OCI-LY7 (cell line): ENCODE results near the gene COBLL1. TPM values are rescaled to one million over a fixed set of nuclear protein-coding genes. Genes with fewer than 3 reads are reported as not detected.

Experiments used
- BruUV-seq: library from RNA; stranded (reverse); fragments of 400-500 nt; replicated peaks from 2 replicates; lab custom pipeline; 2021; lab: Mats Ljungman, UMichigan
- CTCF ChIA-PET: fragments of 300-600 bp; sonication (Branson Sonifier 250); formaldehyde crosslinking; loops from one replicate; lab custom pipeline; 2022; ENCODE audit warnings: antibody characterized with exemption; ENCODE audit not compliant: unreplicated experiment; lab: Charles Lee
- POLR2A ChIA-PET: fragments of 300-600 bp; sonication (Branson Sonifier 250); formaldehyde crosslinking; loops from one replicate; lab custom pipeline; 2022; ENCODE audit warnings: antibody characterized with exemption; lab: Charles Lee
- DNase-seq: peaks from one replicate; pipeline ENCODE4 v3.0.0-alpha.2; 2015; ENCODE audit warnings: low spot score
- H2AFZ ChIP-seq: fragments of 200-600 bp; sonication (generic), shearing (Covaris generic); 2 replicates; pipeline ENCODE4 v1.6.1; 2014; ENCODE audit warnings: mild to moderate bottlenecking, antibody characterized with exemption, low read length, moderate library complexity
- H3K27ac ChIP-seq: fragments of 200-600 bp; sonication (generic); 2 replicates; pipeline ENCODE4 v1.5.1; 2014; ENCODE audit warnings: mixed run types, low read depth, mild to moderate bottlenecking, moderate library complexity, low read length, inconsistent platforms; ENCODE audit not compliant: poor library complexity, severe bottlenecking
- H3K36me3 ChIP-seq: fragments of 200-600 bp; sonication (generic); 2 replicates; pipeline ENCODE4 v1.6.1; 2014; ENCODE audit warnings: mild to moderate bottlenecking, antibody characterized with exemption, low read length, moderate library complexity, mixed read lengths; ENCODE audit not compliant: insufficient read depth
- H3K4me1 ChIP-seq: fragments of 200-600 bp; sonication (generic); 2 replicates; pipeline ENCODE4 v1.5.1; 2014; ENCODE audit warnings: mild to moderate bottlenecking, low read length; ENCODE audit not compliant: insufficient read depth, poor library complexity, severe bottlenecking
- H3K4me2 ChIP-seq: fragments of 200-600 bp; sonication (generic); 2 replicates; pipeline ENCODE4 v1.6.1; 2014; ENCODE audit warnings: mild to moderate bottlenecking, low read length
- H3K4me3 ChIP-seq: fragments of 200-600 bp; sonication (generic); 2 replicates; pipeline ENCODE4 v1.5.1; 2014; ENCODE audit warnings: mild to moderate bottlenecking, low read depth, low read length; ENCODE audit not compliant: poor library complexity, severe bottlenecking
- H3K79me2 ChIP-seq: fragments of 200-600 bp; sonication (generic); 2 replicates; pipeline ENCODE4 v1.6.1; 2016; ENCODE audit warnings: low read depth, mild to moderate bottlenecking, low read length, moderate library complexity, mixed read lengths; ENCODE audit not compliant: insufficient read depth
- H3K9me2 ChIP-seq: fragments of 200-600 bp; sonication (generic); 2 replicates; pipeline ENCODE4 v1.6.1; 2016; ENCODE audit warnings: mild to moderate bottlenecking, low read length, mixed read lengths; ENCODE audit not compliant: insufficient read depth
- H3K9me3 ChIP-seq: fragments of 200-600 bp; sonication (generic); 2 replicates; pipeline ENCODE4 v1.6.1; 2014; ENCODE audit warnings: mild to moderate bottlenecking, mixed run types, low read length, mixed read lengths
- H4K20me1 ChIP-seq: fragments of 200-600 bp; sonication (generic); 2 replicates; pipeline ENCODE4 v1.6.1; 2014; ENCODE audit warnings: mild to moderate bottlenecking, antibody characterized with exemption, low read length, moderate library complexity, mixed read lengths; ENCODE audit not compliant: insufficient read depth
- CTCF ChIP-seq: fragments of 200-600 bp; sonication (generic); conservative IDR thresholded peaks from 2 replicates; pipeline ENCODE4 v1.5.1; 2014; ENCODE audit warnings: mild to moderate bottlenecking, antibody characterized with exemption, low read length, moderate library complexity, mixed read lengths
- EZH2phosphoT487 ChIP-seq: fragments of 200-600 bp; sonication (generic); IDR thresholded peaks from 2 replicates; pipeline ENCODE4 v1.6.1; 2018; ENCODE audit warnings: low read depth, borderline replicate concordance, mild to moderate bottlenecking, mixed run types, antibody characterized with exemption, low read length, moderate library complexity, mixed read lengths
- intact Hi-C: fragments of 100-400 bp; cut with micrococcal nuclease; formaldehyde crosslinking; loops from one replicate; pipeline ENCODE4 v1.10.0; 2022; ENCODE audit not compliant: unreplicated experiment
- total RNA-seq, 2 experiments: library from RNA; depleted of rRNA in 1 of 2; stranded (reverse); fragments of >200 nt in 1 of 2; shearing (Covaris generic) in 1 of 2; gene quantifications; 2 replicates each; pipeline ENCODE4 v1.2.3, GENCODE V29; 2014 to 2022

The COBLL1 gene
- total RNA-seq, 2 experiments from 2014 or later, result 0.79 to 40.7 TPM

GRCh38 chr2:164694275-164694695, 147.3 kb downstream of the COBLL1 start:
- H4K20me1 ChIP-seq, result no peaks in the 10 kb centered on the region
- no peaks in the 10 kb centered on the region for H3K9me3 ChIP-seq
- H3K27ac ChIP-seq, result no peak overlapping the region
- CTCF ChIA-PET, result no interaction called here
- BruUV-seq, result no TSS peak
- H3K9me2 ChIP-seq, result no peaks in the 10 kb centered on the region
- TF ChIP-seq EZH2phosphoT487, result no peak
- no peak for TF ChIP-seq CTCF
- intact Hi-C loops, result no loop called here
- DNase-seq, result no peak
- no peaks in the 10 kb centered on the region for H3K4me1 ChIP-seq
- H2AFZ ChIP-seq, result no peak overlapping the region
- no peak overlapping the region for H3K4me2 ChIP-seq
- no peak overlapping the region for H3K4me3 ChIP-seq
- H3K36me3 ChIP-seq, result no peaks in the 10 kb centered on the region
- POLR2A ChIA-PET, result interaction anchor here (0.6 to 1.0 kb wide), 2 partner anchors 64 to 137 kb away, joined by 3 to 4 read pairs; no protein-coding TSS in a partner anchor
- no peaks in the 10 kb centered on the region for H3K79me2 ChIP-seq

GRCh38 chr2:164693834-164694233, 147.8 kb downstream of the COBLL1 start:
- DNase-seq, result no peak
- intact Hi-C loops, result no loop called here

More at GRCh38 chr2:164693834-164694233, 147.8 kb downstream of the COBLL1 start:
- Histone ChIP-seq H3K36me3 (no peaks in the 10 kb centered on the region), H3K9me3 (no peaks in the 10 kb centered on the region), H3K79me2 (no peaks in the 10 kb centered on the region), H2AFZ (no peak overlapping the region), H3K4me2 (no peak overlapping the region), H3K9me2 (no peaks in the 10 kb centered on the region), H3K27ac (no peak overlapping the region), H4K20me1 (no peaks in the 10 kb centered on the region), H3K4me3 (no peak overlapping the region), H3K4me1 (no peaks in the 10 kb centered on the region)
- no TSS peak for BruUV-seq
- TF ChIP-seq EZH2phosphoT487 (no peak), CTCF (no peak)
- CTCF ChIA-PET, result no interaction called here
- POLR2A ChIA-PET, result interaction anchor here (0.6 to 1.0 kb wide), 3 partner anchors 64 to 1090 kb away, joined by 3 to 4 read pairs (median 3); no protein-coding TSS in a partner anchor
